GM21381 (cell line): ENCODE measurements around the gene IGFBPL1.

ENCODE experiments used
- ATAC-seq: cut with Tn5 transposase; IDR thresholded peaks from one replicate; pipeline ENCODE4 v1.9.1; 2021; ENCODE audit warnings: mild to moderate bottlenecking, moderate library complexity; ENCODE audit not compliant: unreplicated experiment

Gene IGFBPL1

GRCh38 chr9:38358390-38359296 lies 65.6 kb downstream of the IGFBPL1 start:
- no peak for ATAC-seq

DNA sequence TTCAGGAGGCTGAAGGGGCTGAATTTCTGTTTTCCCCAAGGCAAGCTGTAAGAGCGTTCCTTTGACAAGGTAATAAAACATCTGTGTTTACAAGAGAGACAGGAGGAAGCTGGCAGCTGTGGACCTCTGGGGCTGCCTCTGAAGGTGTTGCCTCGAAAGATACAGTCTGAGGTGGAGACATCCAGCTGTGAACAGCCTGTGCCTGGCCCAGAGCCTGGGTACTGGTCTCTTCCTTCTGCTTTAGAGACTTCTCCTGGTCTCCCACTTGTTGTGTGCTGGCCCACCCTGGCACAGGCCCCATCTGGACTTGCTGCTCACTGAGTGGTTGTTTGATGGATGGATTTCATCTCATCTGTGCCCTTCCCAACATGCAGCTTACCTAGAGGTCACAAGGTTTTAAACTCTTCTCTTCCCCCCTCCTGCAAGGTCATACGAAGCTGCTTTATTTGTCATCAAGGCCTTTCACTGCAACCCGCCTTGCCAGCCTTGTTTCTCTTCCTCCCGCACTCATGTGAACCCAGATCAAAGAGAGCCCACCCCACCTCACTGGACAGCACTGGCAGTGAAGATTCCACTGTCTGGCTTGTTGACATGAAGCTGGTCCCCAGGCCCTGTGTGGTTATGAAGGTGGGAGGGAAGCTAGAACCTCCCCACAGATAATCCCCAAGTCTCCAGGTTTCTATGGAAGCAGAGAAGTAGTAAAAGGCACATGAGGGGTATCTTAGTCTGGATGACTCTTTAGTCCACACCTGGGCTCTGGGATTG lies 66.7 kb downstream of the IGFBPL1 start:
- ATAC-seq: no peak

DNA sequence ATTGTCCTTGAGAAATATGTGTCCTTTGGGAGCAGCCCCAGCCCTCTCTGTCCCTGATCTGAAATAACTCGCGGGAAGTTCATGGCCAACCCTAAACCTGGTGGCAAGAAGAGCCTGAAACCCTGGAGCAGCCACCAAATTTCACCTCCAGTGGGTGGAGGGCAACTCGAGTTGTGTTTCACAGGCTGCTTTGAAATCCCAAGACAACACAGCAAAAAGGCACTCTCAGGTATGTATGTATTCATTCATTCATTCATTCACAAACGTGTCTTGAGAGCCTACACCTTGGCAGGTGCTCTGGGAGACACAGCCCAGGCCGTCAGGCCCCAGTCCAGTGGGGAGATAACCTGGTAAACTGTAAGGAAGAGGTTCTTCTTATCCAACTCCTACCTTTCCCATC lies 67.4 kb downstream of the IGFBPL1 start:
- no peak for ATAC-seq
